Lung (tissue), 12 donors: ENCODE data around the gene PLVAP. TPM values are rescaled to one million over a fixed set of nuclear protein-coding genes. Genes with fewer than 3 reads are reported as not detected.

Experiments
- ATAC-seq: fragments of 200-7000 bp; cut with Tn5 transposase; one replicate; pipeline ENCODE4 v1.9.1; 2020; ENCODE audit warnings: moderate number of reproducible peaks; ENCODE audit not compliant: insufficient read depth, low FRiP score
- DNase-seq, 3 donors: peaks; one replicate each; pipeline ENCODE4 v3.0.0-alpha.2; 2013 to 2017
- H3K27ac ChIP-seq, 2 donors: one replicate each; pipeline ENCODE4 v1.5.1; 2013; ENCODE audit warnings: mild to moderate bottlenecking in 2 of 2, moderate library complexity in 2 of 2, control low read depth in 1 of 2, inconsistent platforms in 1 of 2, low read depth in 1 of 2, low read length in 1 of 2
- H3K27me3 ChIP-seq, 3 donors: one replicate each; pipeline ENCODE4 v1.5.1; 2013; ENCODE audit warnings: low read length in 2 of 3; ENCODE audit not compliant: control insufficient read depth in 3 of 3, insufficient read depth in 3 of 3
- H3K36me3 ChIP-seq, 4 donors: one replicate each; pipeline ENCODE4 v1.5.1; 2013; ENCODE audit warnings: low read length in 4 of 4, mild to moderate bottlenecking in 1 of 4, moderate library complexity in 1 of 4; ENCODE audit not compliant: control insufficient read depth in 4 of 4, insufficient read depth in 4 of 4
- H3K4me1 ChIP-seq, 5 donors: one replicate each; pipeline ENCODE4 v1.5.1; 2013; ENCODE audit warnings: low read length in 5 of 5, mild to moderate bottlenecking in 2 of 5, moderate library complexity in 1 of 5; ENCODE audit not compliant: control insufficient read depth in 5 of 5, insufficient read depth in 5 of 5
- H3K4me3 ChIP-seq: one replicate; pipeline ENCODE4 v1.5.1; 2013; ENCODE audit warnings: mild to moderate bottlenecking, control low read depth, moderate library complexity
- H3K9ac ChIP-seq, 2 donors: one replicate each; pipeline ENCODE4 v1.5.1; 2013; ENCODE audit warnings: low read length in 2 of 2, control low read depth in 1 of 2; ENCODE audit not compliant: insufficient read depth in 1 of 2
- H3K9me3 ChIP-seq, 4 donors: one replicate each; pipeline ENCODE4 v1.5.1; 2013; ENCODE audit warnings: low read length in 3 of 4, mild to moderate bottlenecking in 1 of 4, moderate library complexity in 1 of 4; ENCODE audit not compliant: control insufficient read depth in 4 of 4, insufficient read depth in 3 of 4
- WGBS, 2 donors: extraction: QIAGEN DNeasy Blood & Tissue Kit; methylation state at CpG; one replicate each; pipeline ENCODE4 v1.1.7; 2013; 5-methylcytosine and 5-hydroxymethylcytosine counted together
- polyA plus RNA-seq, 2 donors: library from polyadenylated mRNA; stranded (reverse); fragments of 200-250 nt; gene quantifications; one replicate each; pipeline ENCODE4 v1.2.1, GENCODE V29; 2013
- total RNA-seq, 2 donors: library from RNA; depleted of rRNA in 1 of 2; stranded (reverse); fragments of >200 nt in 1 of 2; gene quantifications; one replicate each; pipeline ENCODE4 v1.2.1, GENCODE V29; 2014 to 2021
- TF ChIP-seq, protein P1 (sequence below): IDR thresholded peaks from 2 replicates; pipeline ENCODE4 v1.5.1; 2012; ENCODE audit warnings: mild to moderate bottlenecking; ENCODE audit errors: control extremely low read depth, extremely low read depth
- donor health status: control.
- donor health status: control.
- donor health status: Bipolar disorder and iron deficiency.
- donor health status: healthy.
- donor health status: DM: yes; HTN: yes; CAD: no.

PLVAP gene
- total and polyA plus RNA-seq, 4 donors: 6.4 to 55.0 (median 25.8) TPM

GRCh38 chr19:17341386-17341785 is 35.8 kb downstream of the PLVAP start:
- Histone ChIP-seq H3K9me3 (no peaks in the 10 kb centered on the region), H3K4me3 (no peak overlapping the region), H3K36me3 (peaks cover 0 to 8% (median 2%) of the 10 kb centered on the region in 4 donors), H3K4me1 (peaks cover 0 to 11% (median 5%) of the 10 kb centered on the region in 5 donors), H3K9ac (no peak overlapping the region), H3K27me3 (no peaks in the 10 kb centered on the region), H3K27ac (no peak overlapping the region)
- DNase-seq (no peak), ATAC-seq (no peak)
- TF ChIP-seq, protein P1, sequence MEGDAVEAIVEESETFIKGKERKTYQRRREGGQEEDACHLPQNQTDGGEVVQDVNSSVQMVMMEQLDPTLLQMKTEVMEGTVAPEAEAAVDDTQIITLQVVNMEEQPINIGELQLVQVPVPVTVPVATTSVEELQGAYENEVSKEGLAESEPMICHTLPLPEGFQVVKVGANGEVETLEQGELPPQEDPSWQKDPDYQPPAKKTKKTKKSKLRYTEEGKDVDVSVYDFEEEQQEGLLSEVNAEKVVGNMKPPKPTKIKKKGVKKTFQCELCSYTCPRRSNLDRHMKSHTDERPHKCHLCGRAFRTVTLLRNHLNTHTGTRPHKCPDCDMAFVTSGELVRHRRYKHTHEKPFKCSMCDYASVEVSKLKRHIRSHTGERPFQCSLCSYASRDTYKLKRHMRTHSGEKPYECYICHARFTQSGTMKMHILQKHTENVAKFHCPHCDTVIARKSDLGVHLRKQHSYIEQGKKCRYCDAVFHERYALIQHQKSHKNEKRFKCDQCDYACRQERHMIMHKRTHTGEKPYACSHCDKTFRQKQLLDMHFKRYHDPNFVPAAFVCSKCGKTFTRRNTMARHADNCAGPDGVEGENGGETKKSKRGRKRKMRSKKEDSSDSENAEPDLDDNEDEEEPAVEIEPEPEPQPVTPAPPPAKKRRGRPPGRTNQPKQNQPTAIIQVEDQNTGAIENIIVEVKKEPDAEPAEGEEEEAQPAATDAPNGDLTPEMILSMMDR: no peak
- 95% methylated on average over 15 of the region's 15 CpGs for WGBS, 2 donors

- ATAC-seq: no peak
Observed at GRCh38 chr19:17340871-17341357, 36.2 kb downstream of the PLVAP start.

GRCh38 chr19:17340302-17340870 is 36.8 kb downstream of the PLVAP start:
- peaks cover 0 to 8% (median 2%) of the 10 kb centered on the region in 4 donors for H3K36me3 ChIP-seq
- no peak for DNase-seq
- H3K27ac ChIP-seq: no peak overlapping the region
- WGBS, 2 donors: 83 to 88% methylated on average over 21 of the region's 21 CpGs
- TF ChIP-seq, protein P1: no peak
- ATAC-seq: no peak
- H3K4me1 ChIP-seq: peaks cover 0 to 11% (median 5%) of the 10 kb centered on the region in 5 donors
- no peak overlapping the region for H3K4me3 ChIP-seq
- no peaks in the 10 kb centered on the region for H3K9me3 ChIP-seq
- H3K27me3 ChIP-seq: no peaks in the 10 kb centered on the region
- H3K9ac ChIP-seq: no peak overlapping the region

More at GRCh38 chr19:17340871-17341357, 36.2 kb downstream of the PLVAP start:
- H3K9me3 ChIP-seq: no peaks in the 10 kb centered on the region
- TF ChIP-seq, protein P1: no peak
- H3K36me3 ChIP-seq: peaks cover 0 to 8% (median 2%) of the 10 kb centered on the region in 4 donors
- DNase-seq: no peak
- no peak overlapping the region for H3K27ac ChIP-seq
- H3K27me3 ChIP-seq: no peaks in the 10 kb centered on the region
- peaks cover 0 to 11% (median 5%) of the 10 kb centered on the region in 5 donors for H3K4me1 ChIP-seq
- no peak overlapping the region for H3K9ac ChIP-seq
- WGBS, 2 donors: 79 to 84% methylated on average over 17 of the region's 17 CpGs
- H3K4me3 ChIP-seq: no peak overlapping the region
